ENCODE results near the gene FBXW11.

DNA sequence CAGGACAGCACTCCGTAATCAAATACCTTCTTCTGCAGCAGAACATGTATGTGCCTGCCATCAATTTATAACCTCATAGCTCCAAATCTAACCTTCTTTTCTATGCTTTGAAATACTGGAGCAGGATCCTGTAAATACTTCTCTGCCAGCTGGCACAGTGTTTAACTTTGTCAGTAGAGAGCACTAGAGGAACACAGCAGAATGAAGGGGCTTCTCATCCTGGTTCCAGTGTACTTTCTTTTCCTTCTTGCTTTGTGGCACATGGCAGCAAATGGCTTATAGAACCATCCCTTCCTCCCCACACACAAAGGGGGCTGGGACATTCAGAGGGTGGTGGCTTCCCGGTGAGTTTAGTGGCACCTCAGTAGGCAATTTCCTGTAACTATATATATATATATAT lies 3.8 kb upstream of the FBXW11 start:
- TF ChIP-seq, protein P1, sequence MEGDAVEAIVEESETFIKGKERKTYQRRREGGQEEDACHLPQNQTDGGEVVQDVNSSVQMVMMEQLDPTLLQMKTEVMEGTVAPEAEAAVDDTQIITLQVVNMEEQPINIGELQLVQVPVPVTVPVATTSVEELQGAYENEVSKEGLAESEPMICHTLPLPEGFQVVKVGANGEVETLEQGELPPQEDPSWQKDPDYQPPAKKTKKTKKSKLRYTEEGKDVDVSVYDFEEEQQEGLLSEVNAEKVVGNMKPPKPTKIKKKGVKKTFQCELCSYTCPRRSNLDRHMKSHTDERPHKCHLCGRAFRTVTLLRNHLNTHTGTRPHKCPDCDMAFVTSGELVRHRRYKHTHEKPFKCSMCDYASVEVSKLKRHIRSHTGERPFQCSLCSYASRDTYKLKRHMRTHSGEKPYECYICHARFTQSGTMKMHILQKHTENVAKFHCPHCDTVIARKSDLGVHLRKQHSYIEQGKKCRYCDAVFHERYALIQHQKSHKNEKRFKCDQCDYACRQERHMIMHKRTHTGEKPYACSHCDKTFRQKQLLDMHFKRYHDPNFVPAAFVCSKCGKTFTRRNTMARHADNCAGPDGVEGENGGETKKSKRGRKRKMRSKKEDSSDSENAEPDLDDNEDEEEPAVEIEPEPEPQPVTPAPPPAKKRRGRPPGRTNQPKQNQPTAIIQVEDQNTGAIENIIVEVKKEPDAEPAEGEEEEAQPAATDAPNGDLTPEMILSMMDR (IDR thresholded peaks at IDR 0.05; ENCODE audit: insufficient read depth, low read length) = no peak
- TF ChIP-seq POLR2AphosphoS5 (IDR thresholded peaks at IDR 0.05; ENCODE audit: low read depth) (no peak), GABPA (IDR thresholded peaks at IDR 0.05; ENCODE audit: low read depth) (no peak), SPI1 (IDR thresholded peaks at IDR 0.05; ENCODE audit: borderline replicate concordance, low read depth) (no peak)
- TF ChIP-seq, protein P2, sequence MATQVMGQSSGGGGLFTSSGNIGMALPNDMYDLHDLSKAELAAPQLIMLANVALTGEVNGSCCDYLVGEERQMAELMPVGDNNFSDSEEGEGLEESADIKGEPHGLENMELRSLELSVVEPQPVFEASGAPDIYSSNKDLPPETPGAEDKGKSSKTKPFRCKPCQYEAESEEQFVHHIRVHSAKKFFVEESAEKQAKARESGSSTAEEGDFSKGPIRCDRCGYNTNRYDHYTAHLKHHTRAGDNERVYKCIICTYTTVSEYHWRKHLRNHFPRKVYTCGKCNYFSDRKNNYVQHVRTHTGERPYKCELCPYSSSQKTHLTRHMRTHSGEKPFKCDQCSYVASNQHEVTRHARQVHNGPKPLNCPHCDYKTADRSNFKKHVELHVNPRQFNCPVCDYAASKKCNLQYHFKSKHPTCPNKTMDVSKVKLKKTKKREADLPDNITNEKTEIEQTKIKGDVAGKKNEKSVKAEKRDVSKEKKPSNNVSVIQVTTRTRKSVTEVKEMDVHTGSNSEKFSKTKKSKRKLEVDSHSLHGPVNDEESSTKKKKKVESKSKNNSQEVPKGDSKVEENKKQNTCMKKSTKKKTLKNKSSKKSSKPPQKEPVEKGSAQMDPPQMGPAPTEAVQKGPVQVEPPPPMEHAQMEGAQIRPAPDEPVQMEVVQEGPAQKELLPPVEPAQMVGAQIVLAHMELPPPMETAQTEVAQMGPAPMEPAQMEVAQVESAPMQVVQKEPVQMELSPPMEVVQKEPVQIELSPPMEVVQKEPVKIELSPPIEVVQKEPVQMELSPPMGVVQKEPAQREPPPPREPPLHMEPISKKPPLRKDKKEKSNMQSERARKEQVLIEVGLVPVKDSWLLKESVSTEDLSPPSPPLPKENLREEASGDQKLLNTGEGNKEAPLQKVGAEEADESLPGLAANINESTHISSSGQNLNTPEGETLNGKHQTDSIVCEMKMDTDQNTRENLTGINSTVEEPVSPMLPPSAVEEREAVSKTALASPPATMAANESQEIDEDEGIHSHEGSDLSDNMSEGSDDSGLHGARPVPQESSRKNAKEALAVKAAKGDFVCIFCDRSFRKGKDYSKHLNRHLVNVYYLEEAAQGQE (IDR thresholded peaks at IDR 0.05; ENCODE audit: insufficient replicate concordance, low read depth) = no peak
